Osteocyte (in vitro differentiated cells): ENCODE results near the gene RCC1. TPM values are rescaled to one million over a fixed set of nuclear protein-coding genes. Genes with fewer than 3 reads are reported as not detected.

Experiments used
- DNase-seq: peaks from one replicate; pipeline ENCODE4 v3.0.0; 2021; ENCODE audit warnings: mixed read lengths; ENCODE audit not compliant: unreplicated experiment; ENCODE audit errors: extremely low spot score
- H3K27ac Mint-ChIP-seq: one replicate; pipeline ENCODE4 v1.8.0; 2021; ENCODE audit warnings: mild to moderate bottlenecking, mixed read lengths; ENCODE audit not compliant: unreplicated experiment
- H3K27me3 Mint-ChIP-seq: one replicate; pipeline ENCODE4 v1.8.0; 2021; ENCODE audit warnings: mixed read lengths; ENCODE audit not compliant: unreplicated experiment
- H3K36me3 Mint-ChIP-seq: one replicate; pipeline ENCODE4 v1.8.0; 2021; ENCODE audit warnings: mixed read lengths; ENCODE audit not compliant: unreplicated experiment
- H3K4me1 Mint-ChIP-seq: one replicate; pipeline ENCODE4 v1.8.0; 2021; ENCODE audit warnings: mixed read lengths; ENCODE audit not compliant: unreplicated experiment
- H3K4me3 Mint-ChIP-seq: one replicate; pipeline ENCODE4 v1.8.0; 2021; ENCODE audit warnings: mild to moderate bottlenecking, moderate library complexity, mixed read lengths; ENCODE audit not compliant: unreplicated experiment
- H3K9me3 Mint-ChIP-seq: one replicate; pipeline ENCODE4 v1.8.0; 2021; ENCODE audit warnings: mixed read lengths; ENCODE audit not compliant: unreplicated experiment
- long read RNA-seq: library from polyadenylated mRNA; unstranded; transcript quantifications from one replicate; pipeline ENCODE4 v2.0.0, GENCODE V29; 2021
- total RNA-seq: library from RNA; stranded (reverse); gene quantifications from 2 replicates; pipeline ENCODE4 v1.2.1, GENCODE V29; 2021
- TF ChIP-seq, protein P1 (sequence below): fragments of 200-600 bp; sonication (generic); IDR thresholded peaks from 2 replicates; pipeline ENCODE4 v1.5.0; 2021; ENCODE audit warnings: antibody characterized with exemption, mild to moderate bottlenecking, moderate library complexity

Gene RCC1, protein sequence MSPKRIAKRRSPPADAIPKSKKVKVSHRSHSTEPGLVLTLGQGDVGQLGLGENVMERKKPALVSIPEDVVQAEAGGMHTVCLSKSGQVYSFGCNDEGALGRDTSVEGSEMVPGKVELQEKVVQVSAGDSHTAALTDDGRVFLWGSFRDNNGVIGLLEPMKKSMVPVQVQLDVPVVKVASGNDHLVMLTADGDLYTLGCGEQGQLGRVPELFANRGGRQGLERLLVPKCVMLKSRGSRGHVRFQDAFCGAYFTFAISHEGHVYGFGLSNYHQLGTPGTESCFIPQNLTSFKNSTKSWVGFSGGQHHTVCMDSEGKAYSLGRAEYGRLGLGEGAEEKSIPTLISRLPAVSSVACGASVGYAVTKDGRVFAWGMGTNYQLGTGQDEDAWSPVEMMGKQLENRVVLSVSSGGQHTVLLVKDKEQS
- 22.9 and 25.0 TPM in 2 replicates for total RNA-seq
- long read RNA-seq, transcript RCC1-202 (10 exons, 2,424 nt) = major isoform, 18 of 51 reads
- long read RNA-seq, partial matches to known transcripts = 4 of 51 reads
- long read RNA-seq, other reads (novel, unspliced or antisense) = 21 of 51 reads

DNA sequence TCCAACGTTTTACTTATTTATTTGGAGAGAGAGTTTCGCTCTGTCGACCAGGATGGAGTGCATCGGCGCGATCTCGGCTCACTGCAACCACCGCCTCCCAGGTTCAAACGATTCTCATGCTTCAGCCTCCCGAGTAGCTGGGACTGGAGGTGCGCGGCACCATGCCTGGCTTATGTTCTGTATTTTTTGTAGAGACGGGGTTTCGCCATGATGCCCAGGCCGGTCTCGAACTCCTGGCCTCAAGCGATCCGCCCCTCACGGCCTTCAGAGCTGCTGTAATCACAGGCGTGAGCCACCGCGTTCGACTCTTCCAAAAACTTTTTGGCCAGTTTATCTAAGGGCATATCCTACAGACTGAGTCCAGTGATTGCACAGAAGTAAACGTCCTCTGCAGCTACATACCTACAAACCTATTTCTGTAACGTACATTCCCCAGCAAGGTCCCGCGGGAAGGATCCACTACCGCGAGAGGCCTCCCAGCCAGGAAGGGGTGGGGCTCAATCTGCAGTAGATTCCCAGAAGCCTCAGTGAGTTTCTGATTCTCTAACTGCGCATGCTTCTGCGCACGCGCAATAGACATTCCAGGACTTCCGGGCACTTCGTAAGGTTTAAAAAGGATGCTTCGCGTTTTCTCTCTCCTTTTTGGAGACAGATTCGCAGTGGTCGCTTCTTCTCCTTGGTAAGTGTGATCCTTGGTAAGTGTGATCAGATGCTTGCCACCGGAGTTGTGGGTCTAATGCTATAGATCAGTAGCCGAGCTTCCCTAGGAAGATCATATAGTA is at the start of gene RCC1:
RCC1 (plus strand) TSS at position 638 of the 782 bp plus-strand sequence. CDS start 23,824 bp downstream, outside the sequence.
- H3K4me1 Mint-ChIP-seq = peaks cover 36% of the 10 kb centered on the region

GRCh38 chr1:28456078-28456477 is 49.8 kb upstream of the RCC1 start:
- Mint-ChIP-seq H3K4me3 (peak overlapping the region; percentile 20), H3K4me1 (peaks cover 23% of the 10 kb centered on the region), H3K27me3 (no peaks in the 10 kb centered on the region), H3K36me3 (peaks cover 16% of the 10 kb centered on the region), H3K27ac (peak overlapping the region; percentile 88), H3K9me3 (no peaks in the 10 kb centered on the region)
- no peak for DNase-seq
- TF ChIP-seq, protein P1, sequence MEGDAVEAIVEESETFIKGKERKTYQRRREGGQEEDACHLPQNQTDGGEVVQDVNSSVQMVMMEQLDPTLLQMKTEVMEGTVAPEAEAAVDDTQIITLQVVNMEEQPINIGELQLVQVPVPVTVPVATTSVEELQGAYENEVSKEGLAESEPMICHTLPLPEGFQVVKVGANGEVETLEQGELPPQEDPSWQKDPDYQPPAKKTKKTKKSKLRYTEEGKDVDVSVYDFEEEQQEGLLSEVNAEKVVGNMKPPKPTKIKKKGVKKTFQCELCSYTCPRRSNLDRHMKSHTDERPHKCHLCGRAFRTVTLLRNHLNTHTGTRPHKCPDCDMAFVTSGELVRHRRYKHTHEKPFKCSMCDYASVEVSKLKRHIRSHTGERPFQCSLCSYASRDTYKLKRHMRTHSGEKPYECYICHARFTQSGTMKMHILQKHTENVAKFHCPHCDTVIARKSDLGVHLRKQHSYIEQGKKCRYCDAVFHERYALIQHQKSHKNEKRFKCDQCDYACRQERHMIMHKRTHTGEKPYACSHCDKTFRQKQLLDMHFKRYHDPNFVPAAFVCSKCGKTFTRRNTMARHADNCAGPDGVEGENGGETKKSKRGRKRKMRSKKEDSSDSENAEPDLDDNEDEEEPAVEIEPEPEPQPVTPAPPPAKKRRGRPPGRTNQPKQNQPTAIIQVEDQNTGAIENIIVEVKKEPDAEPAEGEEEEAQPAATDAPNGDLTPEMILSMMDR = no peak

More for the DNA sequence above, at the start of gene RCC1:
- H3K36me3 Mint-ChIP-seq = peaks cover 36% of the 10 kb centered on the region
- H3K9me3 Mint-ChIP-seq = no peaks in the 10 kb centered on the region
- no peaks in the 10 kb centered on the region for H3K27me3 Mint-ChIP-seq
- TF ChIP-seq, protein P1 = no peak
- peak within 1 kb of the TSS; percentile 97 for H3K4me3 Mint-ChIP-seq
- DNase-seq = peak; percentile 98
- H3K27ac Mint-ChIP-seq = peak within 1 kb of the TSS; percentile 96

DNA sequence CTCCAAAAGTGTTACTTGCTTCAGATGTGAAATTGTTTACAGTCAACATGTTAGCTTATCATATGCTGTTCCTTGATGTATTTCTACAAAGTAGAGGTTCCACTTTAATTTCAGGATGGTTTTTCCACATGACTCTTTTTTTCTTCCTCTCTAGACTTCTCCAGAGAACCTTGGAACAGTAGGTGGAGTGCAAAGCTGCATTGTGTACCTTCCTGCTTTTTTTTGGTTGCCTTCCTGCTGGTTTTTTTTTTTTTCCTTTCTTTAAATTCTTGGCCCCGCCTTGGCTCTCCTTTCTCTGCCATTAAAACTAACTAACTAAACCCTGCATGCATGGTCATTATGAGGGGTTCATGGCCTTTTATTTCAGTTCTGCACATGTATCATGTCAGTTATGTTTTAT is 48.2 kb upstream of the RCC1 start:
- peaks cover 23% of the 10 kb centered on the region for H3K4me1 Mint-ChIP-seq
- TF ChIP-seq, protein P1 = no peak
- no peak overlapping the region for H3K27ac Mint-ChIP-seq
- no peak for DNase-seq
- H3K9me3 Mint-ChIP-seq = no peaks in the 10 kb centered on the region
- no peak overlapping the region for H3K4me3 Mint-ChIP-seq
- H3K36me3 Mint-ChIP-seq = peaks cover 18% of the 10 kb centered on the region
- H3K27me3 Mint-ChIP-seq = no peaks in the 10 kb centered on the region

- Mint-ChIP-seq H3K4me1 (peaks cover 23% of the 10 kb centered on the region), H3K4me3 (no peak overlapping the region), H3K9me3 (no peaks in the 10 kb centered on the region), H3K27ac (no peak overlapping the region), H3K27me3 (no peaks in the 10 kb centered on the region), H3K36me3 (peaks cover 16% of the 10 kb centered on the region)
- no peak for DNase-seq
- TF ChIP-seq, protein P1 = no peak
These were observed 47.3 kb upstream of the RCC1 start for GRCh38 chr1:28458237-28459228.
